HG03521 (cell line): ENCODE measurements around the gene C19orf44.
A peak's percentile ranks its signal among the peaks of the same experiment; 100 is the strongest.
"Not testable (repeated sequence)": the region's sequence is repeated elsewhere in the genome, so short reads cannot be mapped to it uniquely, and the experiment has no call there.

Experiments
- ATAC-seq: cut with Tn5 transposase; IDR thresholded peaks from one replicate; pipeline ENCODE4 v1.9.1; 2021; ENCODE audit warnings: mild to moderate bottlenecking, moderate library complexity; ENCODE audit not compliant: unreplicated experiment

C19orf44 gene

DNA sequence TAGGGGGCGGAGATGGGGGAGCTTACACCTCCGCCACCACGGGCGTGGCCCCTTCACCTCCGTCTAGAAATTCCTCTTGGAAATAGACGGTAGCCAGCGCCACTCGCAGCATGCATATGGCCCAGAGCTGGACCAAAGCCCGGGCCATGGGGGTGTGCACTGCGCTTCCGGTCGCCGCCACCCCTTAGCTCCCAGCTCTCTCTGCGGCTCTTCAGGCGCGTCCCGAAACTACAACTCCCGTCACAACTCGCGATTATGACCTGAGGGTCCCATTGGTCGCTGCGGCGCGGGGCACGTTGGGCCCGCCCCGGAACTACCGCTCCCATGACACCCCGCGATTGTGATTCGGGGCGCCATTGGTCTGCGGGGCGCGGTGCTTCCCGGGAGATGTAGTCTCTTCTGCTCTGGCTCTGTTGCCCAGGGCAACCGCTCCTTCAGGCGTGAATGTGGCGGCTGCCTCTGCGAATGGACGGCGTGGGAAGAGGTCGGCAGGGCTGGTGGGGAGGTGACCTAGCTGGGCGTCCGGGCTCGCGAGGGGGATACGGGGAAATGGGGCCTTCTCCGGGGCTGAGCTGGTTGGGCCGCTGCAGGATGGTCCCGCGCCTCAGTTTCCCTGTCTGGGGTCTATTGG, at the start of gene C19orf44, which contains the start of gene CALR3:
TSS of gene C19orf44 (plus strand) at position 413 of the 631 bp plus-strand sequence. CDS start 4,399 bp downstream, outside the sequence.
TSS of gene CALR3 (minus strand) at position 186 of the 631 bp plus-strand sequence. CDS start at position 148, 38 bp downstream.
- ATAC-seq, result peak; percentile 96

DNA sequence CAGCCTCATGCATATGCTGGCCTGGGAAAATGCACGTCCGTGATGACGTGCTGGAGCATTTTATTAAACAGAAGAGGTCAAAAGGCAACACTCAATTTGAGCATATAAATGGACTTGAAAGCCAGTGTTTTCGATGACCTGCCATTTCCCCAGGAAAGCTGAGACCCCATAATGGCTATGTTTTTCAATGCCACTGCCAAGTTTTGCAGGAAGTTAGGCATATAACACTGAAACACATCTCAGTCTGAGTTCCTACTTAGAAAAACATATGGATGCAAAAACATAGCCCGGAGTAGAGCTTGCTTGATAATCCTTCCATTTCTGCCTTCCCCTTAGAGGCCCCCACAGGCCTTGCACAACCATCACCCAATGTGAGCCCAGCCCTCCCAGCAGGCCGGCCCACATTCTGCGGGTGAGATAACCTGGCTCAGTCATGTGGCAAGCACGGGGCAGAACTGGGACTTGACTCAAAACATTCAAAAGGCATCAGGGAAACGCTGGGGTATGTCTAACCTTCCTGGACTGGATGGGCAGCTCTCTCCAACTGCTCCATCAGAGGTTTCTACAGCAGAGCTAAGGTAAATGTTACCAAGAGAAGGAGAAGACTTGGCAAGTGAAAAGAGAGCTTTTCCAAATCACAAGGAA, 49.3 kb upstream of the C19orf44 start:
- ATAC-seq, result no peak

DNA sequence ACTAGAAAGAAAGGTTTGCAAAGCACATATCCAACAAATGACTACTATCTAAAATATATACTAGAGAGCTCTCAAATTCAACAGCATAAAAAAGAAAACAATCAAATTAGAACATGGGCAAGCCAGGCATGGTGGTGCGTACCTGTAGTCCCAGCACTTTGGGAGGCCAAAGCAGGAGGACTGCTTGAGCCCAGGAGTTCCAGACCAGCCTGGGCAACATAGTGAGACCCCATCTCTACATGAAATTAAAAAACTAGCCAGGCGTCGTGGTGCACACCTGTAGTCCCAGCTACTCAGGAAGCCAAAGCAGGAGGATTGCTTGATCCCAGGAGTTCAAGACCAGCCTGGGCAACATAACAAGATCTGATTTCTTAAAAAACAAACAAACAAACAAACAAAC, 47.3 kb upstream of the C19orf44 start:
- ATAC-seq, result not testable (repeated sequence)

DNA sequence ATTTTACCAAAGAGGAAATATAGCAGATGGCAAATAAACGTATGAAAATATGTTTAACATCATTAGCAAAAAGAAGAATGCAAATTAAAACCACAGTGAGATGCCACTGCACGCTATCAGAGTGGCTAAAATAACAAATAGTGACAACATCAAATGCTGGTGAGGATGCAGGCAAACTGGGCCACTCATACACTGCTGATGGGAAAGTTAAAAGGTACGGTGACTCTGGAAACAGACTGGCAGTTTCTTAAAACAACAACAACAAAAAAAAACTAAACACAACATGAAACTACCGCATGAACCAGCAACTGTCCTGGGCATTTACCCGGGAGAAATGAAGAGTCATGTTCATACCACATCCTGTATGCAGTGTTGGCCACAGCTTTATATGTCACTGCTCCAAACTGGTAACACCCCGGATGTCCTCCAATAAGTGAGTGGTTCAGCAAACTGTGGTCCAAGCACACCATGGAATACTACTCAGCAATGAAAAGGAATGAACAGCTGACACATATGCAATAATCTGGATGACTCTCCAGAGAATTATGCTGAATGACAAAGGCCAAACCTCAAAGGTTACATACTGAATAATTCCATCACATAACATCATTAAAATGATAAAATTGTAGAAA, 46.7 kb upstream of the C19orf44 start:
- peak; percentile 38 for ATAC-seq

DNA sequence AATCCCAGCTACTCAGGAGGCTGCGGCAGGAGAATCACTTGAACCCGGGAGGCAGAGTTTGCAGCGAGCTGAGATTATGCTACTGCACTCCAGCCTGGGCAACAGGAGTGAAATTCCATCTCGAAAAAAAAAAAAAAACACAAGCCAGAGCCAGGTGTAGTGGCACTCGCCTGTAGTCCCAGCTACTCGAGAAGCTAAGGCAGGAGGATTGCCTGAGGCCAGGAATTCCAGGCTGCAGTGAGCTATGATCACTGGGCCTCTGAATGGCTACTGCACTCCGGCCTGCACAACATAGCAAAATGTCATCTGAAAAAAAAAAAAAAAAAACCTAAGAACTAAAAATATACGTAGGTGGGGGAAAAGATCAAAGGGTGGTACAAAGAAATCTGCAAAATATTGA, 43.9 kb upstream of the C19orf44 start:
- no peak for ATAC-seq

DNA sequence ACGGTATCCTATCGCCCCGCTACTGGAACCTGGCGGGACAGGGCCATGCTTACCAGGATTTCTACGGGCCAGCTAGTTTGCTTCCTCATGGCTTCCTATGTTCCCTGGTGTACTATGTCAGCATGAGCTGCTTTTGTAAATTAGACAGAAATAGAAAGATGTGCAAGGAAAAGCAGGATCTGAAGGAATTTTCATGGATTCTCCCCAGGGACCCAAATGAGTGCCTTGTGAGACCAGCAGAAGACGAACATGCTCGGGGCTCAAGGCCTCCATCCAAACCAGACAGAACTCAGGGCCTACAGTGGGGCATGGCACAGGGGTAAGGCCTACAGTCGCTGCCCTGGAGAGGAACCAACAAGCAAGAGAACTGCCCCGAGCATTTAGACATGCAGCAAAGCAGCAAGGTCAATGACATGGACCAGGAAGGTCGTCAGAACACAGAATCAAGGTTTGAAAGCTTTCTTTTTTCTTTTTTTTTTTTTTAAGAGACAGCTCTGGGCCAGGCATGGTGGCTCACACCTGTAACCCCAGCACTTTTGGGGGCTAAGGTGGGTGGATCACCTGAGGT, 41.8 kb upstream of the C19orf44 start:
- no peak for ATAC-seq

DNA sequence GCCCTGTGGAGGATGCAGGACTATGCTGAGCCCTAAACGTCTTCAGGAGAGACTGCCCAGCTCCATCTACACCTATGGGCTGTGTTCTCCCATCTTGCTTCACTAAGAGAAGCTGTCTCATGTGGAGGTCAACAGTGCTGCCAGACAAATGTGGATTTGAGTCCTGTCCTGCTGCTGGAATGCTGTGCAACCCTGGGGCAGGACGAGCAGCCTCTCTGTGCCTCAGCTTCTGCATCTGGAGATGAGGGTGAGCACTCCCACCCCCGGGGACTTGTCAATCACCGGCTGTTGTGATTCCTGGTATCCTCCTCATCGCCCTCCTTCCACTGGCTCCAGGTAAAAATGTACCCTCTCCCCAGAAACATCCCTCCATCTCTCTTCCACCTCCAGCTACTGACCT, 40.7 kb upstream of the C19orf44 start:
- no peak for ATAC-seq

DNA sequence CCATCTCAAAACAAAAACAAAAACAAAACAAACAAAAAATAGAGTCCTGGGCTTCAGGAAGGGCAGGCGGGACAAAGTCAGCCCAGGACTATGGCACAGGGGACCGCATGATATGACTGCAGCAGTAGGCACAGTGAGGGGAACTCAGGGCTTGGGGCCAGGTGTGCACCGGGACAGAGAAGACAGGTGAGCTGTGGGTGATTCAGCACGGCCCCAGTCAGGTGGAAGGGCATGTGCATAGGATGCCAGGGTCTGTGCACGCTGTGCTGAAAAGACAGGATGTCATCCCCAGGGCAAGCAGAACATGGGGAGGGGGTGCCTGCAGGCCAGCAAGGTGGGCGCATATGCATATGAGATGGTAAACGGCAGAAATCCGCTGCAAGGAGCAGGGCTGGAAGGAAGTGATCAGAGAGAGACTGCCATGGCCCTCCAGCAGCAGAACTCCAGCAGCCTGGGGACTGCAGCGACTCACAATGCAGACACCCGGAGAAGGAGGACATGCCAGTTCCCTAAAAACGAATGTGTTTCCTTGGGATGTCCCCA, 39.5 kb upstream of the C19orf44 start:
- ATAC-seq, result no peak

DNA sequence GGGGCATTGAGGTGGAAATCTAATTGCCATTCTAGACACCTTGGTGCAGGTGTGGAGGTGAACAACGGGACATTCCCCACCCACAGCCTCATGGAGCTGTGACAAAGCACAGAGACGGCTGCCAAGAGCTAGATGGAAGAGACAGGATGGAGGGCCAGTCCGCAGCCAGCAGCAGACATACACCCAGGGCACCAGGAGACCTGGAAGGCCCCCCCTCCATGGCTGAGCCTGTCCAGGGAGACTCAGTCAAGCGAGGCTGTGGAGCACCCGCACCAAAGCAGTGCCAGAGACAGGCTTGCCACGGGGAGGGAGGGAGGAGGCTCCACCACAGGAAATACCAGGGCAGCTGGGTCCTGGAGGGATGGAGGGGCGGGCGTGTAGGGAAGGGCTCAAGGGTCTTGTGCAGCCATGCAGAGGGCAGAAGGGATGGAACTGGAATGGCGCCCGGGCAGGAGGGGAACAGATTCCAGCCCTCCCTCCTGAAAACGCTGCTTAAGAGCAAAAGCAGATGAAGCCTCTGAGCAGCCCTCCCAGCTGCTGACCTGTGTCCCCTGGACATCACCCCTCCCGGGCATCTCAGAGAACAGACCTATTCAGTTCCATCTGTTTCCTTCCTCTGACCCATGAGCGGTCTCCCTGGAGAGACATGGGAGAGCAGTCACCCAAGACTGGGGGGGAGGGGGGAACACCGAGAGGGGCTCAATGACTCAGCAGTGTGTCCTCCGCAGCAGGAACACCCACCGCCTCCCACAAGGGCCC, 38.8 kb upstream of the C19orf44 start:
- ATAC-seq, result no peak

DNA sequence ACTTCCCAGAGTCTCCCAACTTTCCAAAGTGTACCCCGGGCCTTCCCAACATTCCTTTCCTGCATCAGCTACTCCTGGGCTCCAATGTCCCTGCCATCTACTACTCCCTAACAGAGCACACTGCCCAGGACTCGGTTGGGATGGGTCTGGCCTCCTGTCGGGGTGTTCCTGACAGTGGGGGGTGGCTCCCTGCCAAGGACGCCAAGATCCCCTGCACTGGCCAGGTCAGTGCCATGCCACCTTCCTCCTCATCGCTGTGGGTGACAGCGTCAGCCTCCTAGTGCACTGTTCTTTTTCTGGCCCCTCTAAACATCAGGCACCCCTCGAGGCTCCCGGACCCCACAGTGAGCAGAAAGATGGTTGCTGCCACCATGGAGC, 38.3 kb upstream of the C19orf44 start:
- ATAC-seq, result no peak

DNA sequence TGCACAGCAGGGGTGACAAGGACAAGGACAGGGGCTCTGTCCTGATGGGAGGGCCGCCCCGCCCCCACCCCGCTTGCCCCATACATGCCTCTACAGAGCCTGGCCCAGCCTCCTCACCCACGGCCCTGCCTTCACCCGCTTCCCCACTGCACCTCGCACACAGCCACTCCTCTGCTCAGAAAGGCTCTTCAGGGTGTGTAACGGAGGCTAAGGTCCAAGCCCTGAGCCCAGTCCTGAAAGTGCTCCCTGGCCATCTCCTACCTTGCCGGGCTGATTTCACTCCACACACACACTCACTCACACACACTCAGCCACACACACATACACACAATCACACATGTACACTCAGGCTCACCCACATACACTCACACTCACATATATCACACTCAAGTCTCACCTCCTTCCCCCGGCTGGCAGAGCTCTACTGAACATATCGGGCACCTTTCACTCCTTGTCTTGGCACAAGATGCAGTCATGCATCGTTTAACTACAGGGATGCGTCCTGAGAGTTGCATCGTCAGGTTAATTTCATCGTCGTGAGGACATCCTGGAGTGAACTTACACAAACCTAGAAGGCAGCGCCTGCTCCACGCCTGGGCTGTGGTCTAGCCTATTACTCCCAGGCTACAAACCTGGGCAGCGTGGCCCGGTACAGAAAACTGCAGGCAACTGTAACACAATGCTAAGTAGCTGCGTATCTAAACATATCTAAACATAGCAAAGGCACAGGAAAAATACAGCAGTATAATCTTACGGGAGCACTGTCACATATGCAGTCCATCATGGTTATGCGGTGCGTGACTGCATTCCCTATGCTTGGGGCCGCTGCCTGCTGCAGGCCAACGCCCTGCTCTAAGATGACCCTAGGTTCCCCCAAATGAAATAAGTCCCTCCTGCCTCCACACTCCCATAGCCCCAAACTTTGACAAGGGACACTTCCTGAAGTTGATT, 37.5 kb upstream of the C19orf44 start:
- no peak for ATAC-seq

DNA sequence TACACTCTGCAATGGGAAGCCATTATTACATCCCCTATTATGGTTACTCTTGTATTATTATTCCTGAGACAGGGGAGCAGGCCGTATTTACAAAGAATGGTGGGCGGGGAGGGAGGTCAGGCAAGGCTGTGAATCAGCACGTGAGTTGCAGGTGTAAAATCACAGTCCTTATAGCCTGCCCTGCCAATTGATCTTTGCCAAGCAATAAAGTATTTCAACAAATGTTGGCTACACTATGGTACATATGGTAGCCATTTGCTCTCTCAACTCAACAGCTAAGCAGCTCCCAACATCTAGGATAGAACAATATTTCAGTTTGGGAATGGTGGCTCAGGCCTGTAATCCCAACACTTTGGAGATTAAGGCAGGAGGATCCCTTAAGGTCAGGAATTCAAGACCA, 36.5 kb upstream of the C19orf44 start:
- no peak for ATAC-seq

DNA sequence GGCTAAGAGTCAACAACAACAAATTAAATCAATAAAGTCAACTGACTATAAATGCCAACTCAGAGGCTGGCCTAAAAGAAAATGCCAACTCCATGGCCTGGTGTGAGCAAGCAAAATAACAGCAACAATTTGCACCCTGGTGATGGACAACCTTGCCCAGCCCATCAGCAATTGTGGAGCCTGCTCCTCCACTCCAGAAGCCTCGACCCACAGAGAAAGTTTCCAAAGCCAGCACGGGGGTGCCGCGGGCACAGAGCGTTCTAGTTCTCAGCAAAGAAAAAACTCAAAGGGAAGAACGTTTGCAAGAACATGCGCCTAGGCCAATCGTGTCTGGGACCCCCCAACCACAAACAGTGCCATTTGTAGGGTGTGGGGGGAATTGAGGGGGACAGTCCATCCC, 35.7 kb upstream of the C19orf44 start:
- ATAC-seq, result no peak

DNA sequence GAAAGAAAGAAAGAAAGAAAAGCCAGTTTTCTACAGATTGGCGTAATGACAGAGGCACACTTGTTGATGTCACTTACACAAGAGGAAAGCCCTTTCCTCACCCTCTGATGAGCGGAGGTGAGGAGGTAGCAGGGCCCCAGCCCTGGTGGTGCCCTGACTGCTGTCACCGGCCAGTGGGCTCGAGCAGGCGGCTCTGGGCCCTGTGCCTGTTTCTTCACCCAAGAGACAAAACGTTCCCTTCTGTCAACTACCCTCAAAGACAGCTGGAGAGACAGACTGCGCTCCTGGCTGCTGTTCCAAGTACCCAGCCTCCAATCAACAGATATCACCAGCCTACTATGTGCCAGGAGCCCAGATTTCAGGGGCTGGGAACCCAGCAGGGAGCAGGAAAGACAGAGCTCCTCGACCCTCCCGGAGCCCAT, 34.6 kb upstream of the C19orf44 start:
- no peak for ATAC-seq

DNA sequence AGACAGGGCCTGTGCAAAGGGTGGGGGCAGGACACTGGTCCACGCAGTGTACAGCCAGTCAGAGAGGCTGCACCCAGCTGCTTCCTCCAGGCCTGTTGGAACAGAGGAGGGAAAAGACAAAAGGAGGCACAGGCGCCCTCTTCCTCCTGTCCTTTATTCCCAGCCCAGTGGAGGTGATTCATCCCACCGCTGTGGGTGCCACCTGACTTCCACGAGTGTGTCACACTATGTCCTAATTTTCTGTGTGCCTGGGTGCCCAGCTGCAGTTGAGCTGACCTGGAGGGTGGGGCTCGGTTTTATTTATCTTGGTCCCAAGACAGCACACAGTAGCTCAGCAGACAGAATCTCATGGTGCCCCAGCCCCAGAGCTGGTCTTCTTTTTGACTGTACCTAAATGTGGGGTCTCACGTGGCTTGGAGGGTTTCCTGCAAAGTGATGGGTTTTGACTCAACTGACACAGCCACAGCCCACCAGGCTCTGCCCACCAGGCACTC, 33.4 kb upstream of the C19orf44 start:
- no peak for ATAC-seq

DNA sequence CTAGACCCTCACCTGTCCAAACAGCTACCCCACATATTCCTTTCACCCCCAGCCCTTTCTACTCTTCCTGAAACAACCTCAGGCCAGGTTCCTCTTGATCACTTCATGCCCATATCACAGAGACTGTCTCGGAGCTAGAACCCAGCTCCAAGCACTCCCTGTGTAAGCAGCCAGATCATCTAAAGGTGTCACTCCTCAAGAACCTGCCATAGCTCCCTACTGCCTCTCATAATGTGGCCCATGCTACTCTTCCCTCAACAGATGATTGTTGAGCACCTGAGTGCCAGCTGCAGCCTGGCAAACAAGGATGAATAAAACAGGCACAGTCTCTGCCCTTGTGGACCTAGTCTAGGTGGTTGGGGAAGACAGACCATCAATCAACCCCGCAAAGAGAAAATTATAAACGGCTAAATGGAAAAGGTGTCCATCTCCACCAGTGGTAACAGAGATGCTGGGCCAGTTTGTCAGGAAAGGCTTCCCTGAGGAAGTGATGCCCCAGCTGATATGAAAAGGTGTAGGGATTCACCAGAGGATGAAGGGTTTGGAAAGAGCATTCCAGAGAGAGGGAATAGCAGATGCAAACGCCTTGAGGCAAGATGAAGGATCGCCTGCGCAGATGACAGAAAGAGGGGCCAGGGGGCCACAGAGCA, 32.7 kb upstream of the C19orf44 start:
- ATAC-seq, result no peak

DNA sequence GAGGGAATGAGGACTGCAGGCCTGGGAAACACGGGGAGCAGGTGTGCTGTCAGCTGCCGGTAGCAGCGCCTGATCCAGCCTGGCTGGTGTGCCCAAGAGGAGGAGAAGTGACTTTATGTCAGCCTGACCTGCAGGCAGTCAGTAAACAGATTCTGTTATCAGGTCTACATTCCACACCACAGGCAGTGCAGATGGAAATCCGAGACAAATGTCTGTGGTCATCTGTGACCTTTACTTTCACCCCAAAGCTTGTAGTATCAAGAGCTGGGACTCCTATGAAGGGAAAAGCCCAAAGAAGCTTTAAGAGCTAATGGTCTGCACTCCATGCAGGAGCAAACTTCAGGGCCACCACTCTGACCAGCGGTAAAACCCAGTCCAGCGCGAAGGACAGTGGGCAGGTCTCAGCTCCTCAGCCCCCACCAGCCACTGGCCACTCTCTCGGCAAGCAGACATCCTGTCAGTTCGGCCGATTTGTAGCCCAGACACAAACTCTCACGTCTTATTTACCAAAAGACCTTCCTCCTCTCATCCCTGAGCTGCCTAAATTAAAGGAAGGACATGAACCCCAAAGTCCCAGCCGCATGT, 32.1 kb upstream of the C19orf44 start:
- ATAC-seq, result no peak

DNA sequence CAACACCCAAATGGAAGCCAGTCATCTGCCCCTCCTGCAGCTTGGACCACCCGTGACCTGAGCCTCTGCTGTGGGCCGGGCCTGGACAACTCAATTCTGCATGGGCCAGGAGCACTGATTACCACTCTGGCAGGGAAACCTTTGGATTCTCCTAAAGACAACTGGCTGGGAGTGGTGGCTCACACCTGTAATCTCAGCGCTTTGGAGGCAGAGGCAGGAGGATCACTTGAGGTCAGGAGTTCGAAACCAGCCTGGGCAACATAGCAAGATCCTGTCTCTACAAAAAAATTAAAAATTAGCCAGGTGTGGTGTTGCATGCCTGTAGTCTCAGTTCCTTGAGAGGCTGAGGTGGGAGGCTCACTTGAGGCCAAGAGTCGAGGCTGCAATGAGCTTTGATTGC, 31.0 kb upstream of the C19orf44 start:
- no peak for ATAC-seq
